Mesenchymal stem cell (in vitro differentiated cells and primary cell): ENCODE results near the gene LIMK2.

ENCODE experiments used
- DNase-seq: peaks from one replicate; pipeline ENCODE4 v3.0.0-alpha.2; 2013
- H2AFZ ChIP-seq: one replicate; pipeline ENCODE4 v1.6.1; 2013; ENCODE audit warnings: low read depth, mild to moderate bottlenecking, control low read depth, inconsistent platforms, low read length, moderate library complexity
- H2AK5ac ChIP-seq: 2 replicates; pipeline ENCODE4 v1.6.1; 2013; ENCODE audit warnings: low read length, moderate library complexity, mild to moderate bottlenecking, inconsistent platforms; ENCODE audit not compliant: severe bottlenecking
- H2BK120ac ChIP-seq: one replicate; pipeline ENCODE4 v1.6.1; 2013; ENCODE audit warnings: low read depth, mild to moderate bottlenecking, inconsistent platforms, low read length, moderate library complexity
- H2BK12ac ChIP-seq, 2 experiments: one replicate each; pipeline ENCODE4 v1.6.1; 2013; ENCODE audit warnings: inconsistent platforms in 2 of 2, low read length in 2 of 2, mild to moderate bottlenecking in 2 of 2, moderate library complexity in 2 of 2, control low read depth in 1 of 2
- H2BK15ac ChIP-seq: one replicate; pipeline ENCODE4 v1.6.1; 2013; ENCODE audit warnings: mild to moderate bottlenecking, low read depth, inconsistent platforms; ENCODE audit not compliant: poor library complexity, severe bottlenecking
- H2BK5ac ChIP-seq: 2 replicates; pipeline ENCODE4 v1.6.1; 2013; ENCODE audit warnings: low read depth, mild to moderate bottlenecking, low read length, control low read depth, inconsistent platforms; ENCODE audit not compliant: poor library complexity, severe bottlenecking
- H3K14ac ChIP-seq, 2 experiments: one replicate each; pipeline ENCODE4 v1.6.1; 2013; ENCODE audit warnings: inconsistent platforms in 2 of 2, low read length in 2 of 2, control low read depth in 1 of 2, mild to moderate bottlenecking in 1 of 2, moderate library complexity in 1 of 2
- H3K18ac ChIP-seq, 2 experiments: one replicate each; pipeline ENCODE4 v1.6.1; 2013; ENCODE audit warnings: inconsistent platforms in 2 of 2, low read length in 2 of 2, control low read depth in 1 of 2, low read depth in 1 of 2, mild to moderate bottlenecking in 1 of 2
- H3K23ac ChIP-seq, 2 experiments: one replicate each; pipeline ENCODE4 v1.6.1; 2013; ENCODE audit warnings: inconsistent platforms in 2 of 2, low read length in 2 of 2, mild to moderate bottlenecking in 2 of 2, moderate library complexity in 2 of 2, control low read depth in 1 of 2
- H3K27ac ChIP-seq: 2 replicates; pipeline ENCODE4 v1.5.1; 2013; ENCODE audit warnings: mild to moderate bottlenecking, moderate library complexity, low read length, control low read depth, inconsistent platforms; ENCODE audit not compliant: poor library complexity, severe bottlenecking
- H3K27me3 ChIP-seq, 2 experiments: 2 replicates each; pipeline versions ENCODE4 v1.6.1 to v1.7.0; 2013; ENCODE audit warnings: low read length in 2 of 2, mild to moderate bottlenecking in 2 of 2, moderate library complexity in 2 of 2, control low read depth in 1 of 2, inconsistent platforms in 1 of 2; ENCODE audit not compliant: control insufficient read depth in 1 of 2, insufficient read depth in 1 of 2
- H3K36me3 ChIP-seq, 2 experiments: 2 replicates each; pipeline versions ENCODE4 v1.6.1 to v1.7.0; 2013; ENCODE audit warnings: low read length in 2 of 2, control low read depth in 1 of 2, inconsistent platforms in 1 of 2, low read depth in 1 of 2, mild to moderate bottlenecking in 1 of 2; ENCODE audit not compliant: insufficient read depth in 2 of 2, control insufficient read depth in 1 of 2
- H3K4ac ChIP-seq, 2 experiments: one replicate each; pipeline ENCODE4 v1.6.1; 2013; ENCODE audit warnings: inconsistent platforms in 2 of 2, low read length in 2 of 2, mild to moderate bottlenecking in 2 of 2, moderate library complexity in 2 of 2, control low read depth in 1 of 2, low read depth in 1 of 2
- H3K4me1 ChIP-seq: 2 replicates; pipeline ENCODE4 v1.6.1; 2013; ENCODE audit warnings: low read depth, low read length, control low read depth; ENCODE audit not compliant: control insufficient read depth, insufficient read depth
- H3K4me2 ChIP-seq: 2 replicates; pipeline ENCODE4 v1.6.1; 2013; ENCODE audit warnings: low read length, mild to moderate bottlenecking, inconsistent platforms; ENCODE audit not compliant: poor library complexity, severe bottlenecking
- H3K4me3 ChIP-seq, 2 experiments: 2 replicates each; pipeline versions ENCODE4 v1.5.1 to v1.7.0; 2013; ENCODE audit warnings: low read length in 2 of 2, mild to moderate bottlenecking in 2 of 2, control low read depth in 1 of 2, low read depth in 1 of 2; ENCODE audit not compliant: insufficient read depth in 1 of 2
- H3K79me1 ChIP-seq: replicated peaks from 2 replicates; pipeline ENCODE4 v1.6.1; 2013; ENCODE audit warnings: mild to moderate bottlenecking, control low read depth, low read length, inconsistent platforms; ENCODE audit not compliant: poor library complexity, severe bottlenecking
- H3K9ac ChIP-seq: 2 replicates; pipeline ENCODE4 v1.7.0; 2013; ENCODE audit warnings: mild to moderate bottlenecking, low read length, moderate library complexity
- H3K9me3 ChIP-seq: 2 replicates; pipeline ENCODE4 v1.7.0; 2013; ENCODE audit warnings: mild to moderate bottlenecking, low read length; ENCODE audit not compliant: control insufficient read depth
- H4K8ac ChIP-seq: one replicate; pipeline ENCODE4 v1.6.1; 2013; ENCODE audit warnings: inconsistent platforms, mild to moderate bottlenecking, low read length, moderate library complexity
- H4K91ac ChIP-seq: one replicate; pipeline ENCODE4 v1.6.1; 2013; ENCODE audit warnings: mild to moderate bottlenecking, low read length, inconsistent platforms
- WGBS: methylation state at CpG from one replicate; pipeline ENCODE4 v1.1.7; 2013; ENCODE audit warnings: mixed read lengths; 5-methylcytosine and 5-hydroxymethylcytosine counted together

Gene LIMK2

GRCh38 chr22:31250740-31251600 is 38.9 kb downstream of the LIMK2 start:
- Histone ChIP-seq H4K8ac (no peak overlapping the region), H3K18ac (no peak overlapping the region), H2BK15ac (no peak overlapping the region), H2BK120ac (no peak overlapping the region), H3K23ac (no peak overlapping the region), H2BK5ac (no peak overlapping the region), H2AK5ac (peak overlapping the region; percentile 31), H3K79me1 (peaks cover 35% of the 10 kb centered on the region), H3K36me3 (peaks cover 0 to 9% of the 10 kb centered on the region in 2 experiments), H3K27me3 (no peaks in the 10 kb centered on the region), H2BK12ac (no peak overlapping the region), H3K4me2 (peak overlapping the region; percentile 91), H4K91ac (no peak overlapping the region), H3K4ac (no peak overlapping the region), H3K4me1 (peaks cover 25% of the 10 kb centered on the region), H3K9ac (no peak overlapping the region), H2AFZ (no peak overlapping the region), H3K4me3 (no peak overlapping the region), H3K14ac (no peak overlapping the region), H3K9me3 (no peaks in the 10 kb centered on the region), H3K27ac (no peak overlapping the region)
- DNase-seq = peak; percentile 60
- no CpG with 5 or more reads among the region's 4 CpGs for WGBS

GRCh38 chr22:31253949-31254348 is 41.9 kb downstream of the LIMK2 start:
- 90% methylated on average over 4 of the region's 4 CpGs for WGBS

GRCh38 chr22:31259798-31260473 is 47.8 kb downstream of the LIMK2 start:
- Histone ChIP-seq H3K4me2 (no peak overlapping the region), H2BK5ac (no peak overlapping the region), H3K36me3 (peaks cover 44 to 54% of the 10 kb centered on the region in 2 experiments), H3K9me3 (no peaks in the 10 kb centered on the region), H4K91ac (no peak overlapping the region), H3K14ac (no peak overlapping the region), H3K9ac (no peak overlapping the region), H2AFZ (no peak overlapping the region), H3K27me3 (no peaks in the 10 kb centered on the region), H2AK5ac (no peak overlapping the region), H2BK120ac (no peak overlapping the region), H3K18ac (no peak overlapping the region), H3K23ac (no peak overlapping the region), H2BK12ac (no peak overlapping the region), H3K4me1 (no peaks in the 10 kb centered on the region), H3K79me1 (peaks cover 44% of the 10 kb centered on the region), H3K27ac (no peak overlapping the region), H4K8ac (no peak overlapping the region), H2BK15ac (no peak overlapping the region), H3K4me3 (no peak overlapping the region), H3K4ac (no peak overlapping the region)
- WGBS = 94% methylated on average over 8 of the region's 8 CpGs
- no peak for DNase-seq

More at GRCh38 chr22:31253949-31254348, 41.9 kb downstream of the LIMK2 start:
- Histone ChIP-seq H2BK5ac (no peak overlapping the region), H2BK15ac (no peak overlapping the region), H3K4ac (no peak overlapping the region), H3K4me2 (no peak overlapping the region), H3K4me1 (peaks cover 21% of the 10 kb centered on the region), H2BK120ac (no peak overlapping the region), H2AFZ (no peak overlapping the region), H3K27me3 (no peaks in the 10 kb centered on the region), H3K23ac (no peak overlapping the region), H2BK12ac (no peak overlapping the region), H3K9me3 (no peaks in the 10 kb centered on the region), H3K4me3 (no peak overlapping the region), H4K91ac (peak overlapping the region; percentile 34), H4K8ac (no peak overlapping the region), H3K14ac (no peak overlapping the region), H3K18ac (no peak overlapping the region), H3K79me1 (peaks cover 42% of the 10 kb centered on the region), H2AK5ac (no peak overlapping the region), H3K9ac (no peak overlapping the region), H3K27ac (no peak overlapping the region), H3K36me3 (peaks cover 11 to 15% of the 10 kb centered on the region in 2 experiments)
- DNase-seq = no peak

- Histone ChIP-seq H4K8ac (no peak overlapping the region), H2AK5ac (no peak overlapping the region), H2BK12ac (no peak overlapping the region), H3K9ac (no peak overlapping the region), H2BK15ac (no peak overlapping the region), H3K4ac (no peak overlapping the region), H3K4me1 (no peaks in the 10 kb centered on the region), H4K91ac (no peak overlapping the region), H3K36me3 (peaks cover 47 to 54% of the 10 kb centered on the region in 2 experiments), H3K4me2 (no peak overlapping the region), H3K9me3 (no peaks in the 10 kb centered on the region), H3K4me3 (no peak overlapping the region), H3K18ac (no peak overlapping the region), H3K14ac (no peak overlapping the region), H2AFZ (no peak overlapping the region), H3K27ac (no peak overlapping the region), H3K27me3 (no peaks in the 10 kb centered on the region), H2BK5ac (no peak overlapping the region), H3K79me1 (peaks cover 39% of the 10 kb centered on the region), H3K23ac (no peak overlapping the region), H2BK120ac (no peak overlapping the region)
- no peak for DNase-seq
- WGBS = 95% methylated on average over 3 of the region's 3 CpGs
Measured at GRCh38 chr22:31260474-31260856, 48.4 kb downstream of the LIMK2 start.
